GM12865 (cell line): ENCODE measurements around the gene CHADL.

Experiments used
- DNase-seq: peaks from one replicate; pipeline ENCODE4 v3.0.0; 2010; ENCODE audit warnings: low read depth
- H3K4me3 ChIP-seq: 2 replicates; pipeline ENCODE4 v1.5.1; 2011; ENCODE audit warnings: mild to moderate bottlenecking, low read depth, low read length, control low read depth
- TF ChIP-seq, protein P1 (sequence below): IDR thresholded peaks from 2 replicates; pipeline ENCODE4 v1.5.1; 2011; ENCODE audit warnings: low read length, control low read depth, low read depth, inconsistent platforms; ENCODE audit not compliant: insufficient read depth; ENCODE audit errors: missing control alignments

Gene CHADL, protein sequence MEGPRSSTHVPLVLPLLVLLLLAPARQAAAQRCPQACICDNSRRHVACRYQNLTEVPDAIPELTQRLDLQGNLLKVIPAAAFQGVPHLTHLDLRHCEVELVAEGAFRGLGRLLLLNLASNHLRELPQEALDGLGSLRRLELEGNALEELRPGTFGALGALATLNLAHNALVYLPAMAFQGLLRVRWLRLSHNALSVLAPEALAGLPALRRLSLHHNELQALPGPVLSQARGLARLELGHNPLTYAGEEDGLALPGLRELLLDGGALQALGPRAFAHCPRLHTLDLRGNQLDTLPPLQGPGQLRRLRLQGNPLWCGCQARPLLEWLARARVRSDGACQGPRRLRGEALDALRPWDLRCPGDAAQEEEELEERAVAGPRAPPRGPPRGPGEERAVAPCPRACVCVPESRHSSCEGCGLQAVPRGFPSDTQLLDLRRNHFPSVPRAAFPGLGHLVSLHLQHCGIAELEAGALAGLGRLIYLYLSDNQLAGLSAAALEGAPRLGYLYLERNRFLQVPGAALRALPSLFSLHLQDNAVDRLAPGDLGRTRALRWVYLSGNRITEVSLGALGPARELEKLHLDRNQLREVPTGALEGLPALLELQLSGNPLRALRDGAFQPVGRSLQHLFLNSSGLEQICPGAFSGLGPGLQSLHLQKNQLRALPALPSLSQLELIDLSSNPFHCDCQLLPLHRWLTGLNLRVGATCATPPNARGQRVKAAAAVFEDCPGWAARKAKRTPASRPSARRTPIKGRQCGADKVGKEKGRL

DNA sequence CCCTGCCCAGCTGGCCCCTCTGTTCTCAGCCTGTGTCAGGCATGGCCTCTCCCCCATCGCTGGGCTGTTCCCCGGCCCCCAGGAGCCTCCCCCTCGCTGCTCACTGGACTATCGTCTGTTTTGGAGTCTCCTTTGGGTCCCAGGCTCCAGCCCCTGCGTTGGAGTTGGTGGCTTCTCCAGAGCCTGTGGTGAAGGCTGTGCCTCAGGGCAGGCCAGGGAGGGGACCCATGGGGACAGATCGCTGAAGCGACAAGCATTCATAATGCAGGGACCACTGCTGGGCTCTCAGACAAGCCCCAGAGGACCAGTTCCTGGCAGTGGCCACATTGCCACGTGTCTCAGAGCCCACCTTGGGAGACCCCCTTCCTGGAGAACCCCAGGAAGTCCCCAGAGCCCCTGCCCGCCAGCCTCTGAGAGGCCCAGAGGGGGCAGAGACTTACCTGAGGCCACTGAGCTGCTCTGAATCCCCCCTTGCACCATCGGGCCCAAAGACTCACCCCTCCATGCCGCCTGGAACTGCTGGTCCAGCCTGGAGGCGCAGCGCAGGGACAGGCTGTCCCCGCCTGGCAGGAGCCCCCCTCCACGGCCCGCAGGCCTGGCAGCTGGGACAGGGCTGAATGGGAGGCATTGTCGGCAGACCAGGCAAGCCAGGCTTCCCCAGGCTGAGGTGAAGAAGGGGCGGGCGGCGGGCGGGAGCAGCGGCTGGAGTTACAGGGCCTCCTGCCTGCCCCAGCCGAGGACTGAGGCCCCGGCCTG is at the start of gene CHADL:
Gene CHADL, minus strand, starts transcription at position 555 of the 756 bp plus-strand sequence. Its CDS starts 50 bp downstream, at position 505.
- H3K4me3 ChIP-seq: no peak within 1 kb of the TSS
- no peak for DNase-seq
- TF ChIP-seq, protein P1, sequence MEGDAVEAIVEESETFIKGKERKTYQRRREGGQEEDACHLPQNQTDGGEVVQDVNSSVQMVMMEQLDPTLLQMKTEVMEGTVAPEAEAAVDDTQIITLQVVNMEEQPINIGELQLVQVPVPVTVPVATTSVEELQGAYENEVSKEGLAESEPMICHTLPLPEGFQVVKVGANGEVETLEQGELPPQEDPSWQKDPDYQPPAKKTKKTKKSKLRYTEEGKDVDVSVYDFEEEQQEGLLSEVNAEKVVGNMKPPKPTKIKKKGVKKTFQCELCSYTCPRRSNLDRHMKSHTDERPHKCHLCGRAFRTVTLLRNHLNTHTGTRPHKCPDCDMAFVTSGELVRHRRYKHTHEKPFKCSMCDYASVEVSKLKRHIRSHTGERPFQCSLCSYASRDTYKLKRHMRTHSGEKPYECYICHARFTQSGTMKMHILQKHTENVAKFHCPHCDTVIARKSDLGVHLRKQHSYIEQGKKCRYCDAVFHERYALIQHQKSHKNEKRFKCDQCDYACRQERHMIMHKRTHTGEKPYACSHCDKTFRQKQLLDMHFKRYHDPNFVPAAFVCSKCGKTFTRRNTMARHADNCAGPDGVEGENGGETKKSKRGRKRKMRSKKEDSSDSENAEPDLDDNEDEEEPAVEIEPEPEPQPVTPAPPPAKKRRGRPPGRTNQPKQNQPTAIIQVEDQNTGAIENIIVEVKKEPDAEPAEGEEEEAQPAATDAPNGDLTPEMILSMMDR: no peak

DNA sequence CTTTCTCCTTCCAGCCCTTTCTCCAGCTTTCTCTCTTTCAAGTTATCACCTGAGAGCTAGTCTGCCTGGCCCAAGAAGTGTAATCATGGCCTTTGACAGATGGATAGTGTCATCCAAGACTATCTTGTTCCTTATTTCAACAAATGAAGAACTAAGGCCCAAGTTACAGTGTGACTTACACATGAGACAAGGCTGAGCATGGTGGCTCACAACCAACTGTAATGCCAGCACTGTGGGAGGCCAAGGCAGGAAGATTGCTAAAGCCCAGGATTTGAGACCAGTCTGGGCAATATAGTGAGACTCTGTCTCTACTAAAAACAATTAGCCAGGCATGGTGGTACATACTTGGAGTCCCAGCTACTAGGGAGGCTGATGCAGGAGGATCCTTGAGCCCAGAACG is 48.9 kb upstream of the CHADL start:
- no peak for DNase-seq
- TF ChIP-seq, protein P1: no peak
- H3K4me3 ChIP-seq: no peak overlapping the region

DNA sequence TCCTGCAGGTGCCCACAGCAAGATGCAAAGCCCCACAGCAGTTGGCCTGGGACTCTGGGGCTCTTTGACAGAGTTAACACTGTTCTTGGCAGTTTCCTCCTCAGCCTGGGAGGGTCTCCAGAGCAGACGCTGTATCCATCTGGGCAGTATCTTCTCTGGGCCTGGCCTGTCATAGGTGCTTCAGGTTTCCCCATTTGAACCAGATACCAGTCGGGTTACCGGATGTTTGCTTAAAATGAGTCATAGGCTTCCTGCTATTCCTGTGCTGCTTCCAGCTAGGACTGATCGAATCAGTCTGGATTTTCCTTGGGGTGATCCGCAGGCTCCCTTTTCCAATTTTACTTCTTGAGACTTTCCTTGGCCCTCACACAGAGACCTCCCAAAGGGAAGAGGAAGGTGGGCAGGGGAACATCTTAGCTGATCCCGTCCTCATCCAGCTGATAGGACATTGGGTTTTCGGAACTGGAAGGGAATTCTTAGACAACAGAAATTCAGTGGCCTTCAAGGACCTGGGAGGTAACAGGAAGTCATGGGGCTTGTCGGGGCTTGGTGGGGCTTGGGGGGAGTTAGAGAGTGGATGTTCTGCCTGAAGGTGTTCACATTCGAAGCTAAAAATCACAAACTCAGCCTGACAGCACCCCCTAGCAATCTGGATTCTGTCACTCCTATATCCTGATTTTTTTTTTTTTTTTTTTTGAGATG is 47.7 kb upstream of the CHADL start:
- DNase-seq: no peak
- H3K4me3 ChIP-seq: no peak overlapping the region
- TF ChIP-seq, protein P1: no peak

DNA sequence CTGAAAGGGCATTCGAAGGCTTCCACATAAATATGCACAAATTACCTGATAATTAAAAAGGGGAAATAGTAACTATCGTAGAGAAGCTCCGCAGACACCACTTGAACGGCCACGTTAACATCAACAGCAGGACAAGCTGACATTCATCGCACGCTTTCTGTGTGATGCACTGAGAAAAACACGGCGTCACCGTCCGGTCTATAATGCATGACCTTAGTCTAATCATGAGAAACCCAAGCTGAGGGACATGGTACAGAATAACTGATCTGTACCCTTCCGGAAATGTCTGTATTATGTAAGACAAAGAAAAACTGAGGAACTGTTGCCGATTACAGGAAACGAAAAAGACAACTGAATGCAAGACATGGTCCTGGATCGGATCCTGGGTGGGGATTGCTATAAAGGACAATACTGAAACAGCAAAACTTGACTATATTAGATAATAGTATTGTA is 45.9 kb upstream of the CHADL start:
- TF ChIP-seq, protein P1: no peak
- H3K4me3 ChIP-seq: peak overlapping the region; percentile 94
- DNase-seq: peak; percentile 74

DNA sequence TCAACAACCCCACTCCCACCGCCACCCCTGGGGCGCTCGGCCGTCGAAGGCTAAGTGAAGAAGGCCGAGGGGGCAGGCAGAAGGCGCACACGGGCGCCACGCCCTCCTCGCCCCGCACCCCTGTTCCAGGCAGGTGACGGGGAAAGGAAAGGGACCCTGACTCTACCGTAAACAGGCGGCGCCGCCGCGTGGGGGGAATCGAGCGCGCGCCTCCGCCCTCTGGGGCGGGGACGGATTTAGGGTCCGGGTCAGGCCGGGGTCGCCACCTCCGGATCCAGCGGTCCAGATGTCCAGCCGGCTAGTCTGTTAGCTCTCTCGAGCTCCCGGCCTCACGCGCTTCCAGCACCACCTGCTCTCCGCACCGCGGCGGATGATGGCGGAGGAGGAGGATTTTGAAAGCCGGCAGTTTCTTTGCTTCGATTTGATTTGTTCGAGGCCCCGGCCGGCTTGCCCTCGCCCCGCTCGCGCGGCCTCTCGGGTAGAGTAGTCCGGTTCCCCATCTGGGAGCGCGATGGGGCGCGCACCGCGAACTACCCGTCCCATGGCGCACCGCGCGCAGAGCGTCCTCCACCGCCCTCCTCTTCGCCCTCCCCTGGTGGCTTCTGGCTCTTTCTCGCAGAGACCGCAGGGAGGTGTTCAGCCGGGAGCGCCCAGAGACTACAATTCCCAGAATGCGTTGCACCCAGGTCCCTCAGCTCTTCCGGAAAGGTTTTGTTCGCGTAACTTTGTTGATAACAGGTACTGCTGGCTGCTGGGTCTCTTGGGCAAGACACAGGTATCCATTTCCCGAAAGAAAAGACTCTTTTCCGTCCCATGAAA is 45.3 kb upstream of the CHADL start, which contains the start of gene RANGAP1:
Gene RANGAP1, minus strand, starts transcription at position 368 of the 819 bp plus-strand sequence. CDS start 5,143 bp downstream, outside the sequence.
- TF ChIP-seq, protein P1: peak; percentile 16
- H3K4me3 ChIP-seq: peak within 1 kb of the TSS; percentile 99
- peak; percentile 99 for DNase-seq

DNA sequence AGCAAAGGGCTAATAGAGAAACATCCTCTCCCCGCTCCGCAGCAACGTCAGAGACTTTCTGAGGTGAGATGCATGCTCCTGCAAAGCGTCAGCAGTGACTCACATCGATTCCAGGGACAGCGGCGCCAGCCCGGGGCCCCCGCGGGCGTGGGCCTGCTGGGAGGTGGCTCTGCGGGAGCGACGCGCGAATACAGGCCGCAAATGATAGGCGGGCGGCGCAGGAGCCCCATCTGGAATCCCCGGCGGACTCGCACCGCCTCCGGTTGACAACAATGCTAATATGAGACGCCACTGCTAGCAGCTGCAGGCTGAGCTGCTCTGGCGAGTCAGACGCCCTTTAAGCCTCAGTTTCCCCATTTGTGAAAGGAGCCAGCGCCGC is 44.7 kb upstream of the CHADL start:
- DNase-seq: peak; percentile 77
- peak overlapping the region; percentile 99 for H3K4me3 ChIP-seq
- TF ChIP-seq, protein P1: no peak
